Measurements from ENCODE around the gene EIF1.

The EIF1 gene

GRCh38 chr17:41738801-41739112 lies 50.1 kb downstream of the EIF1 start:
- Histone ChIP-seq H3K4me1 (ENCODE audit: control insufficient read depth, insufficient read depth, low read depth, low read length) (peaks cover 34% of the 10 kb centered on the region), H4K8ac (ENCODE audit: low read length) (no peak overlapping the region), H2BK5ac (ENCODE audit: low read depth, low read length, poor library complexity, severe bottlenecking) (no peak overlapping the region), H3K27me3 (ENCODE audit: control insufficient read depth in 1 of 2, insufficient read depth in 1 of 2, low read length in 2 of 2) (peaks cover 35 to 54% of the 10 kb centered on the region in 2 experiments), H2AFZ (ENCODE audit: low read depth, low read length) (no peak overlapping the region), H3K36me3 (ENCODE audit: control insufficient read depth in 1 of 2, insufficient read depth in 2 of 2, low read depth in 1 of 2, low read length in 2 of 2) (no peaks in the 10 kb centered on the region), H2BK120ac (ENCODE audit: low read depth, low read length) (peak overlapping the region; percentile 21), H3K79me1 (replicated peaks; ENCODE audit: low read length, poor library complexity, severe bottlenecking) (no peaks in the 10 kb centered on the region), H4K91ac (ENCODE audit: low read length) (peak overlapping the region; percentile 81), H3K27ac (ENCODE audit: low read length, poor library complexity, severe bottlenecking) (no peak overlapping the region), H2BK12ac (ENCODE audit: low read length in 2 of 2) (no peak overlapping the region), H3K9ac (ENCODE audit: low read length) (no peak overlapping the region), H3K9me3 (ENCODE audit: control insufficient read depth, low read length) (no peaks in the 10 kb centered on the region), H3K23ac (ENCODE audit: low read length in 2 of 2) (no peak overlapping the region), H3K4me3 (ENCODE audit: insufficient read depth in 1 of 2, low read depth in 1 of 2, low read length in 2 of 2) (no peak overlapping the region), H2BK15ac (ENCODE audit: low read depth, poor library complexity, severe bottlenecking) (no peak overlapping the region), H3K14ac (ENCODE audit: low read length in 2 of 2) (no peak overlapping the region), H3K4ac (ENCODE audit: low read depth in 1 of 2, low read length in 2 of 2) (peak overlapping the region in 1 of 2 experiments; percentile 28), H2AK5ac (ENCODE audit: low read length, severe bottlenecking) (peak overlapping the region; percentile 26), H3K4me2 (ENCODE audit: low read length, poor library complexity, severe bottlenecking) (no peak overlapping the region), H3K18ac (ENCODE audit: low read depth in 1 of 2, low read length in 2 of 2) (peak overlapping the region in 1 of 2 experiments; percentile 26)
- 100% methylated on average over 4 of the region's 5 CpGs for WGBS
- DNase-seq, result no peak

- 71% methylated on average over 8 of the region's 9 CpGs for WGBS
- H3K4me2 ChIP-seq (ENCODE audit: low read length, poor library complexity, severe bottlenecking), result no peak overlapping the region
These were observed 51.1 kb downstream of the EIF1 start for GRCh38 chr17:41739661-41740352.

GRCh38 chr17:41740506-41740905 lies 51.8 kb downstream of the EIF1 start:
- Histone ChIP-seq H3K79me1 (replicated peaks; ENCODE audit: low read length, poor library complexity, severe bottlenecking) (no peaks in the 10 kb centered on the region), H3K23ac (ENCODE audit: low read length in 2 of 2) (no peak overlapping the region), H3K36me3 (ENCODE audit: control insufficient read depth in 1 of 2, insufficient read depth in 2 of 2, low read depth in 1 of 2, low read length in 2 of 2) (no peaks in the 10 kb centered on the region), H2AFZ (ENCODE audit: low read depth, low read length) (no peak overlapping the region), H2BK5ac (ENCODE audit: low read depth, low read length, poor library complexity, severe bottlenecking) (no peak overlapping the region), H3K9ac (ENCODE audit: low read length) (no peak overlapping the region), H3K14ac (ENCODE audit: low read length in 2 of 2) (no peak overlapping the region), H2AK5ac (ENCODE audit: low read length, severe bottlenecking) (no peak overlapping the region), H3K27me3 (ENCODE audit: control insufficient read depth in 1 of 2, insufficient read depth in 1 of 2, low read length in 2 of 2) (peaks cover 21 to 40% of the 10 kb centered on the region in 2 experiments), H2BK12ac (ENCODE audit: low read length in 2 of 2) (no peak overlapping the region), H2BK15ac (ENCODE audit: low read depth, poor library complexity, severe bottlenecking) (no peak overlapping the region), H3K18ac (ENCODE audit: low read depth in 1 of 2, low read length in 2 of 2) (no peak overlapping the region), H3K4me2 (ENCODE audit: low read length, poor library complexity, severe bottlenecking) (no peak overlapping the region), H3K9me3 (ENCODE audit: control insufficient read depth, low read length) (no peaks in the 10 kb centered on the region), H3K4ac (ENCODE audit: low read depth in 1 of 2, low read length in 2 of 2) (no peak overlapping the region), H4K8ac (ENCODE audit: low read length) (no peak overlapping the region), H2BK120ac (ENCODE audit: low read depth, low read length) (no peak overlapping the region), H3K4me1 (ENCODE audit: control insufficient read depth, insufficient read depth, low read depth, low read length) (peaks cover 19% of the 10 kb centered on the region), H4K91ac (ENCODE audit: low read length) (no peak overlapping the region), H3K27ac (ENCODE audit: low read length, poor library complexity, severe bottlenecking) (no peak overlapping the region), H3K4me3 (ENCODE audit: insufficient read depth in 1 of 2, low read depth in 1 of 2, low read length in 2 of 2) (no peak overlapping the region)
- WGBS, result 100% methylated on average over 4 of the region's 5 CpGs
- no peak for DNase-seq

More at GRCh38 chr17:41739661-41740352, 51.1 kb downstream of the EIF1 start:
- Histone ChIP-seq H4K91ac (ENCODE audit: low read length) (no peak overlapping the region), H3K23ac (ENCODE audit: low read length in 2 of 2) (no peak overlapping the region), H3K27me3 (ENCODE audit: control insufficient read depth in 1 of 2, insufficient read depth in 1 of 2, low read length in 2 of 2) (peaks cover 27 to 47% of the 10 kb centered on the region in 2 experiments), H2AFZ (ENCODE audit: low read depth, low read length) (no peak overlapping the region), H3K27ac (ENCODE audit: low read length, poor library complexity, severe bottlenecking) (no peak overlapping the region), H2BK120ac (ENCODE audit: low read depth, low read length) (no peak overlapping the region), H3K18ac (ENCODE audit: low read depth in 1 of 2, low read length in 2 of 2) (no peak overlapping the region), H3K4ac (ENCODE audit: low read depth in 1 of 2, low read length in 2 of 2) (no peak overlapping the region), H3K14ac (ENCODE audit: low read length in 2 of 2) (no peak overlapping the region), H3K4me1 (ENCODE audit: control insufficient read depth, insufficient read depth, low read depth, low read length) (peaks cover 23% of the 10 kb centered on the region), H3K9ac (ENCODE audit: low read length) (peak overlapping the region; percentile 58), H2AK5ac (ENCODE audit: low read length, severe bottlenecking) (peak overlapping the region; percentile 51), H2BK5ac (ENCODE audit: low read depth, low read length, poor library complexity, severe bottlenecking) (no peak overlapping the region), H2BK15ac (ENCODE audit: low read depth, poor library complexity, severe bottlenecking) (no peak overlapping the region), H3K79me1 (replicated peaks; ENCODE audit: low read length, poor library complexity, severe bottlenecking) (no peaks in the 10 kb centered on the region), H4K8ac (ENCODE audit: low read length) (no peak overlapping the region), H3K4me3 (ENCODE audit: insufficient read depth in 1 of 2, low read depth in 1 of 2, low read length in 2 of 2) (no peak overlapping the region), H2BK12ac (ENCODE audit: low read length in 2 of 2) (peak overlapping the region in 1 of 2 experiments; percentile 84), H3K36me3 (ENCODE audit: control insufficient read depth in 1 of 2, insufficient read depth in 2 of 2, low read depth in 1 of 2, low read length in 2 of 2) (no peaks in the 10 kb centered on the region), H3K9me3 (ENCODE audit: control insufficient read depth, low read length) (no peaks in the 10 kb centered on the region)
- peak; percentile 35 for DNase-seq

- peaks cover 10 to 31% of the 10 kb centered on the region in 2 experiments for H3K27me3 ChIP-seq (ENCODE audit: control insufficient read depth in 1 of 2, insufficient read depth in 1 of 2, low read length in 2 of 2)
- H4K8ac ChIP-seq (ENCODE audit: low read length), result no peak overlapping the region
- no peak overlapping the region for H3K27ac ChIP-seq (ENCODE audit: low read length, poor library complexity, severe bottlenecking)
- peaks cover 19% of the 10 kb centered on the region for H3K4me1 ChIP-seq (ENCODE audit: control insufficient read depth, insufficient read depth, low read depth, low read length)
- WGBS, result 83% methylated on average over 9 of the region's 9 CpGs
- H3K23ac ChIP-seq (ENCODE audit: low read length in 2 of 2), result no peak overlapping the region
- no peak overlapping the region for H3K4ac ChIP-seq (ENCODE audit: low read depth in 1 of 2, low read length in 2 of 2)
- no peak overlapping the region for H4K91ac ChIP-seq (ENCODE audit: low read length)
- no peaks in the 10 kb centered on the region for H3K9me3 ChIP-seq (ENCODE audit: control insufficient read depth, low read length)
- no peak overlapping the region for H3K14ac ChIP-seq (ENCODE audit: low read length in 2 of 2)
- H2BK15ac ChIP-seq (ENCODE audit: low read depth, poor library complexity, severe bottlenecking), result no peak overlapping the region
- DNase-seq, result no peak
- H2BK5ac ChIP-seq (ENCODE audit: low read depth, low read length, poor library complexity, severe bottlenecking), result no peak overlapping the region
- no peak overlapping the region for H2AFZ ChIP-seq (ENCODE audit: low read depth, low read length)
- H3K18ac ChIP-seq (ENCODE audit: low read depth in 1 of 2, low read length in 2 of 2), result no peak overlapping the region
- no peaks in the 10 kb centered on the region for H3K79me1 ChIP-seq (replicated peaks; ENCODE audit: low read length, poor library complexity, severe bottlenecking)
- no peak overlapping the region for H3K4me3 ChIP-seq (ENCODE audit: insufficient read depth in 1 of 2, low read depth in 1 of 2, low read length in 2 of 2)
- no peak overlapping the region for H2AK5ac ChIP-seq (ENCODE audit: low read length, severe bottlenecking)
- H2BK120ac ChIP-seq (ENCODE audit: low read depth, low read length), result no peak overlapping the region
- no peak overlapping the region for H2BK12ac ChIP-seq (ENCODE audit: low read length in 2 of 2)
- no peak overlapping the region for H3K4me2 ChIP-seq (ENCODE audit: low read length, poor library complexity, severe bottlenecking)
- H3K36me3 ChIP-seq (ENCODE audit: control insufficient read depth in 1 of 2, insufficient read depth in 2 of 2, low read depth in 1 of 2, low read length in 2 of 2), result no peaks in the 10 kb centered on the region
- no peak overlapping the region for H3K9ac ChIP-seq (ENCODE audit: low read length)
These were observed 53.0 kb downstream of the EIF1 start for GRCh38 chr17:41741709-41742108.

All from mesenchymal stem cell (in vitro differentiated cells and primary cell).